ENCODE results near the gene MACROD2. TPM values are rescaled to one million over a fixed set of nuclear protein-coding genes. Genes with fewer than 3 reads are reported as not detected.

Gene MACROD2
- total RNA-seq, 2 experiments from 2014 or later: not detected

GRCh38 chr20:15593081-15593480, 1597.8 kb downstream of the MACROD2 start:
- ChIA-PET POLR2A (no interaction called here), CTCF (no interaction called here)
- Mint-ChIP-seq H3K27ac (no peak overlapping the region), H3K27me3 (no peaks in the 10 kb centered on the region), H3K9me3 (peaks cover 4% of the 10 kb centered on the region), H3K4me3 (no peak overlapping the region), H3K4me1 (ENCODE audit: low read depth) (no peaks in the 10 kb centered on the region), H3K36me3 (no peaks in the 10 kb centered on the region)
- DNase-seq: no peak
- intact Hi-C loops (cut with micrococcal nuclease): no loop called here

- Mint-ChIP-seq H3K27ac (no peak overlapping the region), H3K4me1 (ENCODE audit: low read depth) (no peaks in the 10 kb centered on the region), H3K27me3 (no peaks in the 10 kb centered on the region), H3K36me3 (no peaks in the 10 kb centered on the region), H3K9me3 (peaks cover 4% of the 10 kb centered on the region), H3K4me3 (no peak overlapping the region)
- intact Hi-C loops (cut with micrococcal nuclease): no loop called here
- ChIA-PET CTCF (no interaction called here), POLR2A (no interaction called here)
- DNase-seq: no peak
These were observed 1598.9 kb downstream of the MACROD2 start for GRCh38 chr20:15594158-15594695.

- Mint-ChIP-seq H3K4me3 (no peak overlapping the region), H3K4me1 (ENCODE audit: low read depth) (no peaks in the 10 kb centered on the region), H3K36me3 (no peaks in the 10 kb centered on the region)
These were observed 1601.0 kb downstream of the MACROD2 start for GRCh38 chr20:15596220-15596890.

GRCh38 chr20:15597306-15597705, 1602.0 kb downstream of the MACROD2 start:
- DNase-seq: no peak
- H3K36me3 Mint-ChIP-seq: no peaks in the 10 kb centered on the region
- H3K4me3 Mint-ChIP-seq: no peak overlapping the region
- CTCF ChIA-PET: no interaction called here
- POLR2A ChIA-PET: no interaction called here
- H3K27ac Mint-ChIP-seq: no peak overlapping the region
- H3K9me3 Mint-ChIP-seq: no peaks in the 10 kb centered on the region
- no peaks in the 10 kb centered on the region for H3K4me1 Mint-ChIP-seq (ENCODE audit: low read depth)
- no peaks in the 10 kb centered on the region for H3K27me3 Mint-ChIP-seq
- intact Hi-C loops (cut with micrococcal nuclease): no loop called here

More at GRCh38 chr20:15596220-15596890, 1601.0 kb downstream of the MACROD2 start:
- POLR2A ChIA-PET: no interaction called here
- CTCF ChIA-PET: no interaction called here
- H3K27me3 Mint-ChIP-seq: no peaks in the 10 kb centered on the region
- no peak overlapping the region for H3K27ac Mint-ChIP-seq
- no peaks in the 10 kb centered on the region for H3K9me3 Mint-ChIP-seq
- intact Hi-C loops (cut with micrococcal nuclease): no loop called here
- no peak for DNase-seq

DNA sequence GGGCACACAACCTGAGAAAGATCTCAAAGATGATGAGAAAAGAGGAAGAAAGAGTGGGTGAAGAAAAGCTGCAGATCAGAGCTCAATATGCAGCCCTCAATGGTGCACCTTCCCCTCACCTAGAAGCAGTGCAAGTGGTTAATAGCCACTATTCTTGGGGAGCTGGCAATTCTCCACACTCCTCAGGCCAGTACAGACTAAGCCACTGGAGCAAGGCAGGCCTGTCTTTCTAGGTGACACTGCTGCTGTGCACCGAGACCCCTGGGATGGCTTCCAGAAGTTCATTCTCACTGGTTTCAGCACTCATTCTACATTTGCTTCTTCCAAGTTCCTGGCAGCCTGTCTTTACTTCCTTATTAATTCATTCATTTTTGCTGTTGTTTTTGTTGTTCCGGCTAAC, 1604.6 kb downstream of the MACROD2 start:
- POLR2A ChIA-PET: no interaction called here
- no peak for DNase-seq
- CTCF ChIA-PET: no interaction called here
- no peak overlapping the region for H3K27ac Mint-ChIP-seq
- no peaks in the 10 kb centered on the region for H3K9me3 Mint-ChIP-seq
- no peaks in the 10 kb centered on the region for H3K36me3 Mint-ChIP-seq
- intact Hi-C loops (cut with micrococcal nuclease): no loop called here
- no peak overlapping the region for H3K4me3 Mint-ChIP-seq
- H3K4me1 Mint-ChIP-seq (ENCODE audit: low read depth): no peaks in the 10 kb centered on the region
- no peaks in the 10 kb centered on the region for H3K27me3 Mint-ChIP-seq

DNA sequence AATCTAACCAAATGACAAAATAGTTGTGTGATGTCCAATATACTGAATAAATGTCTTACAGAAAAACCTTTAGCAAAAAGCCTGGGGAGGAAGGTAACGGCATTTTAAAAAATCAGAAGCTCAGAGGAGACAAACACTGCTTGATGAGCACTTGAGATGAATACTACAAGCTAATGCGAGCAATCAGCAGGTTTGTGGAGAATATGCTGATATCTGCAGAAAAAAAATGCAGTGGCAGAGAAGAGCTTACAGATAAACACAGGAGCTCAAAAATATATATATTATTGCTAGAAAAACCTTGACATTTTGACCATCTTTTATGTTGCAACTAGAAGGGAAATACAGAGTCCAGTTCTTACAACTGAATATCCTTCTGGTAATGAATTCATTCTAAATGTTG, 1605.2 kb downstream of the MACROD2 start:
- Mint-ChIP-seq H3K36me3 (no peaks in the 10 kb centered on the region), H3K27ac (no peak overlapping the region), H3K27me3 (no peaks in the 10 kb centered on the region), H3K4me3 (no peak overlapping the region), H3K9me3 (no peaks in the 10 kb centered on the region), H3K4me1 (ENCODE audit: low read depth) (no peaks in the 10 kb centered on the region)
- intact Hi-C loops (cut with micrococcal nuclease): no loop called here
- CTCF ChIA-PET: no interaction called here
- no peak for DNase-seq
- POLR2A ChIA-PET: no interaction called here

GRCh38 chr20:15603506-15603905, 1608.2 kb downstream of the MACROD2 start:
- Mint-ChIP-seq H3K27me3 (no peaks in the 10 kb centered on the region), H3K4me3 (no peak overlapping the region), H3K9me3 (peaks cover 10% of the 10 kb centered on the region), H3K4me1 (ENCODE audit: low read depth) (no peaks in the 10 kb centered on the region), H3K36me3 (no peaks in the 10 kb centered on the region), H3K27ac (no peak overlapping the region)
- intact Hi-C loops (cut with micrococcal nuclease): no loop called here
- DNase-seq: no peak
- POLR2A ChIA-PET: no interaction called here
- CTCF ChIA-PET: no interaction called here

DNA sequence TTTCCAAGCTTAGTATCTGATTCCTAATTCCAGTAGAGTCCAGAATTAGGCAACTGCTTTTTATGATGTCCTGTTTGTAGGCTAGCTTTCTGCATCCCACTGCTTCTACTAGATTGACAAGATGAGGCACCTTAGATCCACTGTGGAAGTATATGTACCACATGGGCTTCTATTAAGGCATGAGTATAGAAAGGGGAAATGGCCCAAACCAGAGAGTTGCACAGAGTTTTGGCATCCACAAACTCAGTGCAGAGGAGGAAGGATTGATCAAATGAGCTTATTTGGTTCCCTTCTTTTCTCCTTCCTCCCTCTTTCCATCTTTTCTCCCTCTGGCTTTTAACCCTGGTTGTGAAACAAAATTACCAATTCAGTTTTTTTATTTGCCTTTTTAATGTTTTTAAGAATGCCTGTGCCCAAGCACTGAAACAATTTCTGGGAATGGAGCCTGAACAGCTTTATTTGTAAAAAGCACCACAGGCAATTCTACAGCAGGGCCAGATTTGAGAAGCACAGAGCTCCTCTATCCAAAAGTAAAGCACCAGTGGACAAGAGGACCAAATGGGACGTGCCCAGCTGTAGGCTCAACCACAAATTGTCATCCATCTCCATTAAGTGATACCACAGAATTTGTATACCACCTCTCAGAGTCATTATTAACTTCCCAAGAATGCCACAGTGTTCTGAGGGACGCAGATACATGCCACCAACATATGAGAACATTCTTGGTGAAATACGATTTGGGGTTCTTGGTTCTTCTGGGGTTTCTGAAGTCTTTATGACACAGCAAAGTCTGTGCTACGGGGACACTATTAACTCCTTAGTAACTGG, 1608.9 kb downstream of the MACROD2 start:
- DNase-seq: no peak
- no peak overlapping the region for H3K27ac Mint-ChIP-seq
- POLR2A ChIA-PET: no interaction called here
- intact Hi-C loops (cut with micrococcal nuclease): no loop called here
- no peaks in the 10 kb centered on the region for H3K4me1 Mint-ChIP-seq (ENCODE audit: low read depth)
- CTCF ChIA-PET: no interaction called here
- peaks cover 10% of the 10 kb centered on the region for H3K9me3 Mint-ChIP-seq
- H3K4me3 Mint-ChIP-seq: no peak overlapping the region
- H3K36me3 Mint-ChIP-seq: no peaks in the 10 kb centered on the region
- H3K27me3 Mint-ChIP-seq: no peaks in the 10 kb centered on the region

DNA sequence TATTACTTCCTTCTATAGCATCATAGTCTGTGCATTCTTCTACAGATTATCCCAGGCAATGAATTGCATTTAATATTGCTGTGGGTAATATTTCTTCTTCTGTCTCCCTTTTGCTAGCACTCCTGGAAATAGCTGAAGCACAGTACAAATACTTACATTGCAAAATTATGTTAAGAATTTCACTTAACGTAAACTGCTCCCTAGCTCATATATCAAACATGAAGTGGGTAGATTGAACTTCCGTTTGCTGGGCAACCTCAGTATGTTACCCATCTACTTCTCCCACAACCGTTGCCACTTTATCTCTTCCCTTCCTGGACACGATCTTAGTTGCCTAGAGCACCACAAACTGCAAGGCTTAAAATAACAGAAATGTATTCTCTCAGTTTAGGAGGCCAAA, 1614.6 kb downstream of the MACROD2 start:
- intact Hi-C loops (cut with micrococcal nuclease): no loop called here

DNA sequence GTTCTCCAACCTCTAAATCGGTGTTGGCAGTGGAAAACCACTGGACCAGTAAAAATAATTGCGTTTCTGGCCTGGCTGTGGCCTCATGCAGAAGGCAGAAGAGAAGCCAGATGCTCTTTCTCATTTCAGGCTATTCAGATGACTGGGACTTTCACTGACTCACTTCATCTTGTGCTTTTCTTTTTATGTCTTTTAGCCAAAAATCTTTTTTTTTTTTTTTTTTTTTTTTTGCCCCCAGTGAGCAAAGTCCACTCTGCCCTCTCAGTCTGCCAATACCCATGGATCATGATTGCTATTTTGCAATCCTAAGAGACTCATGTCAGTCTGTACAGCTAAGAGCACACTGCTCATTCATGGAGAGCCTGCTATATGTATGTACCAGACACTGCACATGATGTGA, 1615.5 kb downstream of the MACROD2 start:
- Mint-ChIP-seq H3K9me3 (peaks cover 11% of the 10 kb centered on the region), H3K27ac (no peak overlapping the region), H3K27me3 (no peaks in the 10 kb centered on the region), H3K4me1 (ENCODE audit: low read depth) (no peaks in the 10 kb centered on the region), H3K4me3 (no peak overlapping the region), H3K36me3 (no peaks in the 10 kb centered on the region)
- ChIA-PET POLR2A (no interaction called here), CTCF (no interaction called here)
- intact Hi-C loops (cut with micrococcal nuclease): no loop called here
- DNase-seq: no peak

More for the DNA sequence above, 1614.6 kb downstream of the MACROD2 start:
- Mint-ChIP-seq H3K4me3 (no peak overlapping the region), H3K9me3 (peaks cover 12% of the 10 kb centered on the region), H3K27me3 (no peaks in the 10 kb centered on the region), H3K36me3 (no peaks in the 10 kb centered on the region), H3K4me1 (ENCODE audit: low read depth) (no peaks in the 10 kb centered on the region), H3K27ac (no peak overlapping the region)
- ChIA-PET CTCF (no interaction called here), POLR2A (no interaction called here)
- no peak for DNase-seq

GRCh38 chr20:15611541-15611940, 1616.2 kb downstream of the MACROD2 start:
- no peaks in the 10 kb centered on the region for H3K27me3 Mint-ChIP-seq
- no peaks in the 10 kb centered on the region for H3K4me1 Mint-ChIP-seq (ENCODE audit: low read depth)
- intact Hi-C loops (cut with micrococcal nuclease): no loop called here
- H3K4me3 Mint-ChIP-seq: no peak overlapping the region
- no peak overlapping the region for H3K27ac Mint-ChIP-seq
- H3K36me3 Mint-ChIP-seq: no peaks in the 10 kb centered on the region
- DNase-seq: no peak
- H3K9me3 Mint-ChIP-seq: peaks cover 3% of the 10 kb centered on the region
- ChIA-PET POLR2A (no interaction called here), CTCF (no interaction called here)

- no peak for DNase-seq
- no peak overlapping the region for H3K27ac Mint-ChIP-seq
- intact Hi-C loops (cut with micrococcal nuclease): no loop called here
- POLR2A ChIA-PET: no interaction called here
- CTCF ChIA-PET: no interaction called here
- no peaks in the 10 kb centered on the region for H3K27me3 Mint-ChIP-seq
- H3K36me3 Mint-ChIP-seq: no peaks in the 10 kb centered on the region
- peaks cover 4% of the 10 kb centered on the region for H3K9me3 Mint-ChIP-seq
- H3K4me1 Mint-ChIP-seq (ENCODE audit: low read depth): no peaks in the 10 kb centered on the region
- H3K4me3 Mint-ChIP-seq: no peak overlapping the region
These were observed 1616.9 kb downstream of the MACROD2 start for GRCh38 chr20:15612198-15612597.

- no peak for DNase-seq
- H3K9me3 Mint-ChIP-seq: peaks cover 6% of the 10 kb centered on the region
- POLR2A ChIA-PET: no interaction called here
- no peaks in the 10 kb centered on the region for H3K4me1 Mint-ChIP-seq (ENCODE audit: low read depth)
- H3K4me3 Mint-ChIP-seq: no peak overlapping the region
- intact Hi-C loops (cut with micrococcal nuclease): no loop called here
- CTCF ChIA-PET: no interaction called here
- H3K36me3 Mint-ChIP-seq: no peaks in the 10 kb centered on the region
- no peaks in the 10 kb centered on the region for H3K27me3 Mint-ChIP-seq
- no peak overlapping the region for H3K27ac Mint-ChIP-seq
These were observed 1617.5 kb downstream of the MACROD2 start for GRCh38 chr20:15612769-15613168.
